Measurements from ENCODE around the gene MBP. TPM values are rescaled to one million over a fixed set of nuclear protein-coding genes. Genes with fewer than 3 reads are reported as not detected.

Gene MBP
- total RNA-seq, 1 donor from 2014 or later = 78.9 TPM

DNA sequence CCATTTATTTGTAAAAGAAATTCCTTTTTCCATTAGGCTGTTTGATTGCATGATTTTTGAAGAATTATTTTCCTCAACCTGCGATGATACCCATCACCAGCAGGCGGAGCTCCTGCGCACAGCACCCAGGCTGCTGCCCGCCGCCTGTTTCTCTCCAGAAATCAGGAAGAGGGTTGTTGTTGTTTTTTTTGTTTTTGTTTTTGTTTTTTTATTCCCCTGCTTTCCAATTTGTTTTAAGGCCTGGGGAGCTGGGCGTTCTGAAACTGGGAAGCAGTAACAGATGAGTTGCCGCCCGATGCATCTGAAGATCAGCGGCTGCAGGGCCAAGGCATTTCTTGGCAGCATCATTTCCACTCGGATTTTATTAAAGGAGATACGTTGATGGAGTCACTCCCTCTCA, 132.1 kb downstream of the MBP start:
- H3K27me3 ChIP-seq = no peaks in the 10 kb centered on the region
- H3K4me1 ChIP-seq = no peaks in the 10 kb centered on the region
- no peak overlapping the region for H3K27ac ChIP-seq
- H3K9me3 ChIP-seq = no peaks in the 10 kb centered on the region
- intact Hi-C loops (cut with DNase I) = loop anchor here (5.0 kb wide), 1 partner anchor 212 kb away; no protein-coding TSS in a partner anchor
- H3K36me3 ChIP-seq = no peaks in the 10 kb centered on the region
- DNase-seq = no peak
- TF ChIP-seq, protein P1, sequence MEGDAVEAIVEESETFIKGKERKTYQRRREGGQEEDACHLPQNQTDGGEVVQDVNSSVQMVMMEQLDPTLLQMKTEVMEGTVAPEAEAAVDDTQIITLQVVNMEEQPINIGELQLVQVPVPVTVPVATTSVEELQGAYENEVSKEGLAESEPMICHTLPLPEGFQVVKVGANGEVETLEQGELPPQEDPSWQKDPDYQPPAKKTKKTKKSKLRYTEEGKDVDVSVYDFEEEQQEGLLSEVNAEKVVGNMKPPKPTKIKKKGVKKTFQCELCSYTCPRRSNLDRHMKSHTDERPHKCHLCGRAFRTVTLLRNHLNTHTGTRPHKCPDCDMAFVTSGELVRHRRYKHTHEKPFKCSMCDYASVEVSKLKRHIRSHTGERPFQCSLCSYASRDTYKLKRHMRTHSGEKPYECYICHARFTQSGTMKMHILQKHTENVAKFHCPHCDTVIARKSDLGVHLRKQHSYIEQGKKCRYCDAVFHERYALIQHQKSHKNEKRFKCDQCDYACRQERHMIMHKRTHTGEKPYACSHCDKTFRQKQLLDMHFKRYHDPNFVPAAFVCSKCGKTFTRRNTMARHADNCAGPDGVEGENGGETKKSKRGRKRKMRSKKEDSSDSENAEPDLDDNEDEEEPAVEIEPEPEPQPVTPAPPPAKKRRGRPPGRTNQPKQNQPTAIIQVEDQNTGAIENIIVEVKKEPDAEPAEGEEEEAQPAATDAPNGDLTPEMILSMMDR (IDR thresholded peaks at IDR 0.05) = peak; percentile 99
- peak; percentile 79 for ATAC-seq
- H3K4me3 ChIP-seq = no peak overlapping the region

DNA sequence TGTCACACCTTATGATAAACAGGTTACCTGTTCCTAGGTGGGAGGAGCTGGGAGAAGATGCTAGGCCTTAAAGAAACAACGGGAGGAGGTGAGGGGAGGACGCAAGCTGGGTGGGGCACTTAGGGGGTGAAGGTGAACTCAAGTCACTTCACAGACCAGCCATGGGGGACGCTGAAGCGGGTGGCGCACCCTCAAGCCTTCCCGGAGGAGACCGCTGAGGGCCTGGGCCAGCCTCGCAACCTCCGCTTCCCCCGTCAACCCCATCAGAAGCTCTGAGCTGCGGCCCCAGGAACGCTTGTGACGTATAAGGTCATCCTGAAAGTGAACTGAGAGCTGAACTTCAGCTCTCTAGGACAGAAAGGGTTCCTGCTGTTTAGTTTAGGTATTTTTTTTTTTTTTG, 133.5 kb downstream of the MBP start:
- Histone ChIP-seq H3K4me1 (no peaks in the 10 kb centered on the region), H3K27ac (no peak overlapping the region), H3K9me3 (no peaks in the 10 kb centered on the region), H3K36me3 (no peaks in the 10 kb centered on the region), H3K4me3 (no peak overlapping the region), H3K27me3 (no peaks in the 10 kb centered on the region)
- intact Hi-C loops (cut with DNase I) = no loop called here
- ATAC-seq (no peak), DNase-seq (no peak)
- TF ChIP-seq, protein P1 (IDR thresholded peaks at IDR 0.05) = no peak

DNA sequence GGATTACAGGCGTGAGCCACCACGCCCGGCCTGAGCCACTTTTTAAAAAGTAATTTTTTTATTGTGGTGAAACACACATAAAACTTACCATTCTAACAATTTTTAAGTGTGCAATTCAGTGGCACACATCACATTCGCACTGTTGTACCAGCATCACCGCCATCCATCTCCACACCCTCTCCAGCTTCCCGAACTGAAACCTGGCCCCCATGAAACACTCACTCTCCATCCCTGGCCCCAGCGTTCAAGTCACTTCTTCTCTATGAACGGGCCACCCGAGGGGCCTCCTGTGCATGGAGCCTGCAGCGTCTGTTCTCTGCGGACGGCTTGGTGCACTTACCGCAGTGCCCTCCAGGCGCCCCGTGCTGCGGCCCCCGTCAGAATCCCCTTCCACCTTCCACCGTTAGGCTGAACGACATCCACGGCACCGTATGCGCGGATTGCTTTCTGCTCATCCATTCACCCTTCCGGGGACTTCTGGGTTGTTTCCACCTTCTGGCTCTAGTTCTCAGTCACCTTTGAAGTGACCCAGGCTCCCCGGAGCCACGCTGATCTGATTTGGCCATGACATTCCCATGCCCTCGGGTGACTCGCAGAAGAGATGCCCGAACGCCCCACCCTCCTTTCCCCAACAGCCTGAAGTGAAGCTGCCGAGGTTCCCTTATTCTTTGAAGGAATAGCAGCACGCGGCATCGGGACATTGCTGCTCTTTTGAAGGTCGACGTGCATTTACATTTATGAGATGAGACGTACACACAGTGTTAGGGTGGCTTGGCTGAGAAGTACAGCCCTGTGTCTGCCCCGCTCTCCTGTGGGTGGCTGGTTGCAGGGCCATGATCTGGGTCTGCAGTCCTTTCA, 134.4 kb downstream of the MBP start:
- Histone ChIP-seq H3K36me3 (no peaks in the 10 kb centered on the region), H3K9me3 (no peaks in the 10 kb centered on the region), H3K4me3 (no peak overlapping the region), H3K4me1 (no peaks in the 10 kb centered on the region), H3K27me3 (no peaks in the 10 kb centered on the region), H3K27ac (no peak overlapping the region)
- TF ChIP-seq, protein P1 (IDR thresholded peaks at IDR 0.05) = no peak
- intact Hi-C loops (cut with DNase I) = no loop called here
- ATAC-seq (no peak), DNase-seq (no peak)

DNA sequence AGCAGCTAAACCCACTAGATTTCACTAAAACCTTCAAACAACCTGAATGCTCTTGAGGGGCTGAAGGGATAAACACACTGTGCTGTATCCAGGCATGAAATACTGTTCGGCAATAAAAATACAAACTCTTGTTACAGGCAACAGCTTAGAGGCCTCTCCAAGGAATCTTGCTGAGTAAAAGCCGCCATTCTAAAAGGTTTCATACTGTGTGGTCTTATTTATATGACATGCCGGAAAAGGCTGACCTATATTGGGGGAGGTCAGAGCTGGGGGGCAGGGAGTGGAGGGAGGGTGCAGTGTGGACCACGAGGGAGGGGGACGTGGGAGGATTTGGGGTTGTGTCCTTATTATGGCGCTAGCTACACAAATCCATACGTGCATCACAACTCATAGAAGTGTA, 136.2 kb downstream of the MBP start:
- no peak overlapping the region for H3K4me3 ChIP-seq
- intact Hi-C loops (cut with DNase I) = no loop called here
- no peak for ATAC-seq
- no peak overlapping the region for H3K27ac ChIP-seq
- H3K4me1 ChIP-seq = no peaks in the 10 kb centered on the region
- no peaks in the 10 kb centered on the region for H3K36me3 ChIP-seq
- no peaks in the 10 kb centered on the region for H3K9me3 ChIP-seq
- DNase-seq = no peak
- H3K27me3 ChIP-seq = no peaks in the 10 kb centered on the region
- TF ChIP-seq, protein P1 (IDR thresholded peaks at IDR 0.05) = no peak

DNA sequence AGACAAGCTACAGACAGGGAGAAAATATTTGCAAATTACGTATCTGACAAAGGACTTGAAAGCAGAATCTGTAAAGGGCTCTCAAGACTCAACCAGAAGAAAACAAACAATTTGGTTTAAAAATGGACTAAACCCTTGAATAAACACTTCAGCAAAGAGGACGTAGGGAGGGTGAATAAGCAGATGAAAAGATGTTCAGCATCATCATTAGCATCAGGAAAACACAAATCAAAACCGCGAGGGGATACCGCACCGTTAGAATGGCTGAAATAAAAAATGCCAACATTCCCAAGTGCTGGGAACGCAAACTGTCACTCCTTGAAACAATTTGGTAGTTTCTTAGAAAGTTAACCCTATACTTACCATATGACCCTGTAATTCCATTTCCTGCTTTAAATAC, 136.7 kb downstream of the MBP start:
- Histone ChIP-seq H3K9me3 (no peaks in the 10 kb centered on the region), H3K4me1 (no peaks in the 10 kb centered on the region), H3K27me3 (no peaks in the 10 kb centered on the region), H3K4me3 (no peak overlapping the region), H3K27ac (no peak overlapping the region), H3K36me3 (no peaks in the 10 kb centered on the region)
- TF ChIP-seq, protein P1 (IDR thresholded peaks at IDR 0.05) = no peak
- no peak for DNase-seq
- intact Hi-C loops (cut with DNase I) = no loop called here
- ATAC-seq = no peak
